ENCODE measurements around the gene DUSP3. TPM values are rescaled to one million over a fixed set of nuclear protein-coding genes. Genes with fewer than 3 reads are reported as not detected.

DUSP3 gene
- total RNA-seq, 2 experiments from 2014 or later = 9.0 to 9.8 TPM

GRCh38 chr17:43808076-43808475 is 29.3 kb upstream of the DUSP3 start:
- ChIA-PET POLR2A (interaction anchor here (0.6 kb wide), 1 partner anchor 42 kb away, joined by 3 read pairs; no protein-coding TSS in a partner anchor), CTCF (ENCODE audit: unreplicated experiment) (no interaction called here)
- DNase-seq (ENCODE audit: low spot score) = no peak
- Histone ChIP-seq H3K9me2 (ENCODE audit: insufficient read depth, low read length) (no peaks in the 10 kb centered on the region), H3K27ac (ENCODE audit: low read depth, low read length, poor library complexity, severe bottlenecking) (no peak overlapping the region), H2AFZ (ENCODE audit: low read length) (no peak overlapping the region), H4K20me1 (ENCODE audit: insufficient read depth, low read length) (no peaks in the 10 kb centered on the region), H3K4me1 (ENCODE audit: insufficient read depth, low read length, poor library complexity, severe bottlenecking) (no peaks in the 10 kb centered on the region), H3K4me2 (ENCODE audit: low read length) (no peak overlapping the region), H3K4me3 (ENCODE audit: low read depth, low read length, poor library complexity, severe bottlenecking) (no peak overlapping the region), H3K79me2 (ENCODE audit: insufficient read depth, low read depth, low read length) (no peaks in the 10 kb centered on the region), H3K9me3 (ENCODE audit: low read length) (no peaks in the 10 kb centered on the region), H3K36me3 (ENCODE audit: insufficient read depth, low read length) (no peaks in the 10 kb centered on the region)
- intact Hi-C loops (cut with micrococcal nuclease; ENCODE audit: unreplicated experiment) = no loop called here
- TF ChIP-seq, protein P1, sequence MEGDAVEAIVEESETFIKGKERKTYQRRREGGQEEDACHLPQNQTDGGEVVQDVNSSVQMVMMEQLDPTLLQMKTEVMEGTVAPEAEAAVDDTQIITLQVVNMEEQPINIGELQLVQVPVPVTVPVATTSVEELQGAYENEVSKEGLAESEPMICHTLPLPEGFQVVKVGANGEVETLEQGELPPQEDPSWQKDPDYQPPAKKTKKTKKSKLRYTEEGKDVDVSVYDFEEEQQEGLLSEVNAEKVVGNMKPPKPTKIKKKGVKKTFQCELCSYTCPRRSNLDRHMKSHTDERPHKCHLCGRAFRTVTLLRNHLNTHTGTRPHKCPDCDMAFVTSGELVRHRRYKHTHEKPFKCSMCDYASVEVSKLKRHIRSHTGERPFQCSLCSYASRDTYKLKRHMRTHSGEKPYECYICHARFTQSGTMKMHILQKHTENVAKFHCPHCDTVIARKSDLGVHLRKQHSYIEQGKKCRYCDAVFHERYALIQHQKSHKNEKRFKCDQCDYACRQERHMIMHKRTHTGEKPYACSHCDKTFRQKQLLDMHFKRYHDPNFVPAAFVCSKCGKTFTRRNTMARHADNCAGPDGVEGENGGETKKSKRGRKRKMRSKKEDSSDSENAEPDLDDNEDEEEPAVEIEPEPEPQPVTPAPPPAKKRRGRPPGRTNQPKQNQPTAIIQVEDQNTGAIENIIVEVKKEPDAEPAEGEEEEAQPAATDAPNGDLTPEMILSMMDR (conservative IDR thresholded peaks at IDR 0.05; ENCODE audit: low read length) = no peak
- no peak for TF ChIP-seq EZH2phosphoT487 (IDR thresholded peaks at IDR 0.05; ENCODE audit: borderline replicate concordance, low read depth, low read length)
- no TSS peak for BruUV-seq (replicated peaks)

DNA sequence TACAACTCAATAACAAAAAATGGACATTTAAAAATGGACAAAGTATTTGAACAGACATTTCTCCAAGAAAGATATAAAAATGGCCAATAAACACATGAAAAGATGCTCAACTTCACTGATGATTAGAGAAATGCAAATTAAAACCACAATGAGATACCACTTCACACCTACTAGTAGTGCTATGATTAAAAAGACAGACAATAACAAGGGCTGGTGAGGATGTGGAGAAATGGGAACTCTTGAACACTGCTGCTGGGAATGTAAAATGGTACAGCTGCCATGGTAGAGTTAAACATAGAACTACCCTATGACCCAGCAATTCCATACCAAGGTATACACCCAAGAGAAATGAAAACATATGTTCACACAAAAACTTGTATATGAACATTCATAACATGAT is 26.3 kb upstream of the DUSP3 start:
- H3K27ac ChIP-seq (ENCODE audit: low read depth, low read length, poor library complexity, severe bottlenecking) = no peak overlapping the region
- no peak overlapping the region for H3K4me3 ChIP-seq (ENCODE audit: low read depth, low read length, poor library complexity, severe bottlenecking)
- H2AFZ ChIP-seq (ENCODE audit: low read length) = no peak overlapping the region
- DNase-seq (ENCODE audit: low spot score) = no peak
- no peaks in the 10 kb centered on the region for H3K4me1 ChIP-seq (ENCODE audit: insufficient read depth, low read length, poor library complexity, severe bottlenecking)
- intact Hi-C loops (cut with micrococcal nuclease; ENCODE audit: unreplicated experiment) = no loop called here
- H3K36me3 ChIP-seq (ENCODE audit: insufficient read depth, low read length) = no peaks in the 10 kb centered on the region
- no TSS peak for BruUV-seq (replicated peaks)
- POLR2A ChIA-PET = no interaction called here
- H3K79me2 ChIP-seq (ENCODE audit: insufficient read depth, low read depth, low read length) = no peaks in the 10 kb centered on the region
- H3K9me3 ChIP-seq (ENCODE audit: low read length) = no peaks in the 10 kb centered on the region
- TF ChIP-seq, protein P1 (conservative IDR thresholded peaks at IDR 0.05; ENCODE audit: low read length) = no peak
- TF ChIP-seq EZH2phosphoT487 (IDR thresholded peaks at IDR 0.05; ENCODE audit: borderline replicate concordance, low read depth, low read length) = no peak
- CTCF ChIA-PET (ENCODE audit: unreplicated experiment) = no interaction called here
- no peaks in the 10 kb centered on the region for H4K20me1 ChIP-seq (ENCODE audit: insufficient read depth, low read length)
- H3K9me2 ChIP-seq (ENCODE audit: insufficient read depth, low read length) = no peaks in the 10 kb centered on the region
- H3K4me2 ChIP-seq (ENCODE audit: low read length) = no peak overlapping the region

DNA sequence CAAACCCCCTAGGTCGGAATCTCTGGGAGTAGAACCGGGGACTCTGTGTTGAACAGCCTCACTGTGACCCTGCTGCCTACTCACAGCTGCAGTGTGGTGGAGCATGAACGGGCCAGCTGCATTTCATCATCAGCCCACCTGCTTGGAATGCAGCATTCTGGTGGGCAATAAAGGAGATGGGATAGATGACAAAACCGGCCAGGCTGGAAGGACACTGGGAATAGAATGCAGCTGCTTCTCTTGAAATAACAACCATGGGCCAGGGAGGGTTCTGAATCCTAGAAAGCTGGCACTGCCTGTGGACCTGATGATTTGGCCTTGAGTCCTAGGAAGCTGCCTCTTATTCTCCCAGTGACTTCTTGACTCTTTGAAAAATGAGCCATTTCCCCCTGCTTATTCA is 25.0 kb upstream of the DUSP3 start:
- H3K4me1 ChIP-seq (ENCODE audit: insufficient read depth, low read length, poor library complexity, severe bottlenecking) = no peaks in the 10 kb centered on the region
- no peak for DNase-seq (ENCODE audit: low spot score)
- H3K79me2 ChIP-seq (ENCODE audit: insufficient read depth, low read depth, low read length) = no peaks in the 10 kb centered on the region
- H3K9me2 ChIP-seq (ENCODE audit: insufficient read depth, low read length) = no peaks in the 10 kb centered on the region
- no peaks in the 10 kb centered on the region for H3K9me3 ChIP-seq (ENCODE audit: low read length)
- no peaks in the 10 kb centered on the region for H3K36me3 ChIP-seq (ENCODE audit: insufficient read depth, low read length)
- no TSS peak for BruUV-seq (replicated peaks)
- ChIA-PET POLR2A (no interaction called here), CTCF (ENCODE audit: unreplicated experiment) (no interaction called here)
- no peak overlapping the region for H3K4me3 ChIP-seq (ENCODE audit: low read depth, low read length, poor library complexity, severe bottlenecking)
- TF ChIP-seq, protein P1 (conservative IDR thresholded peaks at IDR 0.05; ENCODE audit: low read length) = no peak
- no peak for TF ChIP-seq EZH2phosphoT487 (IDR thresholded peaks at IDR 0.05; ENCODE audit: borderline replicate concordance, low read depth, low read length)
- intact Hi-C loops (cut with micrococcal nuclease; ENCODE audit: unreplicated experiment) = no loop called here
- no peak overlapping the region for H2AFZ ChIP-seq (ENCODE audit: low read length)
- no peaks in the 10 kb centered on the region for H4K20me1 ChIP-seq (ENCODE audit: insufficient read depth, low read length)
- no peak overlapping the region for H3K4me2 ChIP-seq (ENCODE audit: low read length)
- no peak overlapping the region for H3K27ac ChIP-seq (ENCODE audit: low read depth, low read length, poor library complexity, severe bottlenecking)
